HAP-1 (cell line): Measurements from ENCODE around the gene ALDH1A1.

Experiments
- DNase-seq, 2 experiments: peaks; one replicate each; pipeline ENCODE4 v3.0.0-alpha.2; 2016 to 2020; ENCODE audit warnings: low spot score in 2 of 2
- H3K27me3 ChIP-seq: fragments of 250-450 bp; sonication (Bioruptor Pico); 2 replicates; pipeline ENCODE4 v1.5.1; 2020; ENCODE audit warnings: low read depth, mild to moderate bottlenecking, moderate library complexity
- H3K36me3 ChIP-seq: fragments of 250-450 bp; sonication (Bioruptor Pico); replicated peaks from 2 replicates; pipeline ENCODE4 v1.5.1; 2020; ENCODE audit warnings: mild to moderate bottlenecking
- H3K4me1 ChIP-seq: fragments of 250-450 bp; sonication (Bioruptor Pico); 2 replicates; pipeline ENCODE4 v1.5.1; 2020; ENCODE audit warnings: mild to moderate bottlenecking
- H3K4me3 ChIP-seq: fragments of 250-450 bp; sonication (Bioruptor Pico); 2 replicates; pipeline ENCODE4 v1.5.1; 2020; ENCODE audit warnings: mild to moderate bottlenecking, moderate library complexity
- H3K9me3 ChIP-seq: fragments of 250-450 bp; sonication (Bioruptor Pico); 2 replicates; pipeline ENCODE4 v1.5.1; 2020; ENCODE audit warnings: mild to moderate bottlenecking, moderate library complexity
- in situ Hi-C: fragments of 300-500 bp; cut with MboI; formaldehyde crosslinking; loops from 3 replicates; pipeline ENCODE4 v1.14.3; 2020; ENCODE audit warnings: low sequenced_read_pairs, inconsistent platforms, mixed read lengths

ALDH1A1 gene

DNA sequence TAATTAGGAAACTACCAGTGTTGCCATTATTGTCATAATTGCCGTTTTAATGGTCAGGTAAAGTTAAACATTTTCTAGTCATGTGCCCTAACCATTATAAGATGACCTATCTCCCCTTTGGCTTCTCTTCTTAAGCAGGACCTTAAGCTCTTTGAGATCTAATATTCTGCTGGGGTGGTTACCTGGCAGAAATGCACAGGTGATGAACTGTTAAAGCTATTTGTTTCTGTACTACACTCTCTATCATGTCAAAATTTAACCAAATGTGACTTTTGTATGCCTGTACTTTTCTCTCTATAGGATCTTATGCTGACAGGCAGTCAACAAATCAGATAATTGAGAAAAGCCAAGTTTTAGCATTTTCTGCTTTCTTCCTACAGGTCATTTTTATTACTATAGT lies 23.3 kb downstream of the ALDH1A1 start:
- H3K4me1 ChIP-seq: no peaks in the 10 kb centered on the region
- no peak overlapping the region for H3K4me3 ChIP-seq
- in situ Hi-C loops: no loop called here

DNA sequence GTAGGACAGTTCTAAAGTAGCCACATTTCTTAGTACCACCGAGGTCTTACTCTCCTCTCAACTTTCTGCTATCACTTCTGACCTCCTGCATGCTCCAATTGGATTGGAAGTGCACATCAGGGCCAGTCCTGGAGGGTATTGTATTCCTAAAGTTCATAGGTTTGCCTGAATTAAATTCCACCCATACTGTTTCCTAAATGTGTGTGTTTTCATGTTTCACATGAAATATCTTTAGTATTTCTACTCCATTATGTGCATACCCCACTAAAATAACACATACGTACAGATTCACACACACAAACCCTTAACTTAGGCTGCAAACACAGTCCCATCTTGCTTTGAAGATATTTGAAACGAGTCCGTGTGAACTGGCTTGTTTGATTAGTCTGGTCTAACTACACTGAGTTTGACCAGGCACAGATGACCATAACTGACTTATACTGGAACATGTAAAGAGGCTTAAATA lies 24.8 kb downstream of the ALDH1A1 start:
- H3K4me1 ChIP-seq: no peaks in the 10 kb centered on the region
- H3K9me3 ChIP-seq: no peaks in the 10 kb centered on the region
- no peak overlapping the region for H3K4me3 ChIP-seq
- no peaks in the 10 kb centered on the region for H3K27me3 ChIP-seq
- H3K36me3 ChIP-seq: no peaks in the 10 kb centered on the region
- in situ Hi-C loops: no loop called here
- no peak for DNase-seq

More for the DNA sequence above, 23.3 kb downstream of the ALDH1A1 start:
- no peaks in the 10 kb centered on the region for H3K9me3 ChIP-seq
- no peak for DNase-seq
- H3K36me3 ChIP-seq: no peaks in the 10 kb centered on the region
- no peaks in the 10 kb centered on the region for H3K27me3 ChIP-seq

DNA sequence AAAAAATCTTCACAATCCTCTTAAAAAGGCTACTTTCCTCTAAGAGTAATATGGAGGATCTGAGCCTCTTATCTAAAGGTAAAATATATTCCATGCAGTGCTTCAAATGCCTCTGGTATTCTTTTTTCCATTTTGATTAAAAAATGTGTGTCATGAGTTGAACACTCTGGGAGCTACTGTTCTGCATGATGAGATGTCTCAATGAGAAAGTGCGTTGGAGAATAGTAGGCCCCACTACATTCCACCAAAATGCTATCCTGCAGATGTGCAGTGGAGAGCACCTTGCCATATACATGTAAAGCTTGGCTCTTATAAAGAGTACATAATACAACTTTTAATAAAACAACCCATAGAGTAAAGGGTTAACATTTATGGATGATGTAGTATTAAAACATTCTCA lies 26.3 kb downstream of the ALDH1A1 start:
- no peaks in the 10 kb centered on the region for H3K36me3 ChIP-seq
- no peaks in the 10 kb centered on the region for H3K4me1 ChIP-seq
- H3K9me3 ChIP-seq: no peaks in the 10 kb centered on the region
- no peak for DNase-seq
- H3K27me3 ChIP-seq: no peaks in the 10 kb centered on the region
- in situ Hi-C loops: no loop called here
- no peak overlapping the region for H3K4me3 ChIP-seq

DNA sequence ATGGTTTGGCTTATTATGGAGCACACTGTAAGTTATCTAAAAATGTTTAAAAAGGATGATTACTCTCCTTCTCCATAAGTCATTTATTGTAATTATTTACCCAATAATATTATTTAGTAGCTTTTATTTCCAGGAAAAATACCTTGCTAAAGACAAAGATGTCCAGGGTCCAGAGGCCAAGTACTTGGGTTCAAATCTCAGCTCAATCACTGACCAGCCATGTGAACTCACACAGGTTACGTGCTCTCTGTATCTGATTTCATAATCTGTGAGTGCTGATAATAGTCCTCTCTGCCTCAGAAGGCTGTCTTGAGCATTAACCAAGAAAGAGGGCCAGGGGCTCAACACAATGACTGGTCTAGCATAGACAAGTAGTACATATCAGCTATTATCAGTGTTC lies 27.0 kb downstream of the ALDH1A1 start:
- no peak for DNase-seq
- Histone ChIP-seq H3K27me3 (no peaks in the 10 kb centered on the region), H3K4me3 (no peak overlapping the region), H3K4me1 (no peaks in the 10 kb centered on the region), H3K36me3 (no peaks in the 10 kb centered on the region), H3K9me3 (no peaks in the 10 kb centered on the region)
- in situ Hi-C loops: no loop called here

DNA sequence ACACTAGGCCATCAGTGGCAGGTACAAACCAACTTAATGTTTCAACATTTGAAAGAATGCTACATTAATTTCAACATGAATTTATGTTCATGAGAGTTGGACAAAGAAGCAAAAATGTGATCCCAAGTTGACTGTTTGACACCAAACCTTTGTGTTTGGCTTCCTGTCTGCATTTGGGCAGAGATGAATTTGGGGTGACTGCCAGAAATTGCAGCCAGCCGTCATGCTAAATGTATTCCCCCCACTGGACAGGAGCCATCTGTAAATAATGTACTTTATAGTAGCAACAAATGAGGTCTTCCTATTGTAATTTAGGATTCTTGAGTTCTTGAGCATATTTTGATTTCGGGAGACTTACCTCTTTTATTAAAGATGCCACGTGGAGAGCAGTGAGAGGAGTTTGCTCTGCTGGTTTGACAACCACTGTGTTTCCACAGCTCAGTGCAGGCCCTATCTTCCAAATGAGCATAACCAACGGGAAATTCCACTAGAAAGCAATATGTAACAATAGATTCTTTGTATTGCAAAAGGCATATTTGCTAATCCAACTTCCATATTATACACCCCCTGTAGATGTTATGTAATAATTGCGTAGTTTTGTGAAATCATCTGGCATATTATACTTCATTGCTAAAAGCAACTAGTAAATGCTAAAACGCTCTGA lies 27.6 kb downstream of the ALDH1A1 start:
- no peaks in the 10 kb centered on the region for H3K36me3 ChIP-seq
- no peak for DNase-seq
- H3K27me3 ChIP-seq: no peaks in the 10 kb centered on the region
- H3K4me1 ChIP-seq: no peaks in the 10 kb centered on the region
- no peak overlapping the region for H3K4me3 ChIP-seq
- H3K9me3 ChIP-seq: no peaks in the 10 kb centered on the region
- in situ Hi-C loops: no loop called here

DNA sequence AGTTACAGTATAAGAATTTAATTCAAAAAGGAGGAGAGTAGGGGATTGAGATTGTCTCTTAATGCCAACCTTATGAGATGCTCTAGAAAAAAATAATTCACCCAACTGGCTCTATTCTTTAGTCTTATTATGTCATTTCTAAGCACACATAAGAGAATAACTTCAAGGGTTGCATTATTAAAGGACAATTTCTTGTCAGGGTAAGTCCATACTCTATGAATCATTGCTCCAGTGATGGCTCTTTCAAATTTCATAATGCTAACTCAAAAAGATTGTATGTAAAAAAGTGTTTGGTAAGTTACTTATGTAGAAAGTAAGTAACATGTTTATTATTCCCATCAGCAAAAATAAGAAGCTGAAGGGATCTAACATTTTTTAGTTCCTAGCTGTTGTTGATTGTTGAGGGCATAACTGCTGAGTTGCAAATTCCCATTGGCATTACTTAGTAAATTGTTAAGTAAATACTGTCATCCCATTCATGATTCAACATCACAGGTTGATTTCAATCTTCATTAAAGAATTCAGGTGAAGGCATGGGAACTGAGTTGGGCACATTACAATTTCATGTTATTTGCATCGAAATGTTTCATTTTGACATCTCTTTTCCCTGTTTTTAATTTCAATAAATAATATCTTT lies 28.6 kb downstream of the ALDH1A1 start:
- Histone ChIP-seq H3K9me3 (no peaks in the 10 kb centered on the region), H3K4me1 (no peaks in the 10 kb centered on the region), H3K27me3 (0 out of 2 replicates have a peak, but pooled peaks cover 6% of the 10 kb centered on the region), H3K36me3 (no peaks in the 10 kb centered on the region), H3K4me3 (no peak overlapping the region)
- DNase-seq: no peak
- in situ Hi-C loops: no loop called here

DNA sequence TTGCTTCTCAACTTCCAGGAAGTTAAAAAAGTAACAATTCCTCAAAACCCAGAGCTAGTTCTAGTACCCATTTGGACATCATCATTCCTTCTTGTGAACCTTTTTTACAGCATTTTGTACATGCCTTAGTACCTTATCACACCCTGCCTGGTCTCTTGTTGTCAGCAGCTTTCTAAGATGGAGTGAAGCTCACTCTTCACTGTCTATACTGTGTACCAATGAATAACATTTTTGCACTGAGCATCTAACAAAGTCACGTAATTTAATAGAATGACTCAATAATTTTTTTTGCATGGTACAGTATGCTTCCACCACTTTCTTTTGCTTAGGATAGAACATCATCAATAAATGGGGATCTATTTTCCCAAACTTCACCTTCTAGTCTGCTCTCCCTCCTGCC lies 29.8 kb downstream of the ALDH1A1 start:
- H3K4me1 ChIP-seq: no peaks in the 10 kb centered on the region
- no peak for DNase-seq
- H3K4me3 ChIP-seq: no peak overlapping the region
- 0 out of 2 replicates have a peak, but pooled peaks cover 6% of the 10 kb centered on the region for H3K27me3 ChIP-seq
- no peaks in the 10 kb centered on the region for H3K9me3 ChIP-seq
- no peaks in the 10 kb centered on the region for H3K36me3 ChIP-seq
- in situ Hi-C loops: no loop called here

DNA sequence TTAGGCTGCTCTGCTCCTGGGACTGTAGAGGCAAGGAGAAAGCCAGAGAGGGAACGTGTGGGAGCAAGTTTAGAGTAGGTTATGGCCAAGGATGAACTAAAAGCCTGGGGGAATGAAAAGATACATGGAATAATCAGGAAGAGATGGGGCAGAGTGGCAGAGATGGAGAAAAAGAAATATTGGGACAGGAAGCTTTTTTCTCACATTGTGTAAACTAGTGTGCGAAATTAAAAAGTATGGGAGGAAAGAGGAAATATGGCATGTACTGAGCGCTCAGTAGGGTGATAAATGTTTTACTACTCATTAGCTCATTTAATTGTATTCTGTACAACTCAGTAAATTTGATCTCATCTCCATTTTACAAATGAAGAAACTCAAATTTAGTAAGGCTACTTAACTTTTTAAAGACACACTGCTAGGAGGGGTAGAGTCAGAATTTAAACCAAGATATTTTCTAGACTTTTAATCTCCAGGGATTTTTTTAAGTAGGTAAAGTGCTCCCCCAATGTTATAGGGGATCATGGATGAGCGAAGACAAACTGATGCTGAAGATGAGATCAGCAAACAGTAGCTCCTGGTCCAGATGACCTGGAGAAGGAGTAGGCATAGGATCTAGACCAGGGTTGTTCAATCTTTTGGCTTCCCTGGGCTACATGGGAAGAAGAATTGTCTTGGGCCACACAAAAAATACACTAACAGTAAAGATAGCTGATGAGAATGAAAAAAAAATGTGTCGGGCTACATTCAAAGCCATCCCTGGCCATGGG lies 30.8 kb downstream of the ALDH1A1 start:
- Histone ChIP-seq H3K9me3 (no peaks in the 10 kb centered on the region), H3K4me1 (no peaks in the 10 kb centered on the region), H3K36me3 (no peaks in the 10 kb centered on the region), H3K4me3 (no peak overlapping the region), H3K27me3 (peaks cover 8% of the 10 kb centered on the region; the same call in 1 of the 2 replicates)
- in situ Hi-C loops: no loop called here
- DNase-seq: no peak

DNA sequence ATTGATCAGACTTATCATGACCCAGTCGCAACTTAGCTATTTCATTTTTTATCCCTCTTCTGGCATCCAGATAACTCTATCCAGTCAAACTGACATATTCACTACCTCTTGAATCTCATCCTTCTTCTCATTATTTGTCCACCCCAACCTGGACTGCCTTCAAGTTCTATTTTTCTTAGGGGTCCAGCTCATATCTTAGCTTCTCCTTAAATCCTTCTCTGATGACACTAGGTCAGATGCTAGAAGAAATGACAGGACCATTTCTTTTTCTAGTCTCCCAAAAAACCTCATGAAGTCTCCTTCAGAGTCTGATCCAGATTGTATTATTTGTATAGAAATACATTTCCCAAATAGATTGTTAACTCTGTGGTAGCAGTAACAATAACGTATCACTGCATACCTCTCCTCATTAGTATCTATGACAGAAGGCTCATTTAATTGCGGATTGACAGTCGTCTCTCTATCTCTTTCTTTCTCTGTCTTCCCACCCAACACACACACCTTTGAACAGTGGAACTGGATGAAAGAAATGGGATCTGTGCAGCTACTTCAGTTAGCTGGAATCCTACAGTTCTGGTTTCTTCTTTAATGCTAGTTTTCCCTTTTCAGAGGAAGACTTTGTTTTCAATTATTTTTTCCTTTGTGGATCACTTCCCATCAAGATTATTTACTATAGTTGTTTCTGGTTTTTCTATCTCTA lies 33.5 kb downstream of the ALDH1A1 start:
- no peak overlapping the region for H3K4me3 ChIP-seq
- no peaks in the 10 kb centered on the region for H3K4me1 ChIP-seq
- H3K36me3 ChIP-seq: no peaks in the 10 kb centered on the region
- peaks cover 8% of the 10 kb centered on the region; the same call in 1 of the 2 replicates for H3K27me3 ChIP-seq
- DNase-seq: no peak
- H3K9me3 ChIP-seq: no peaks in the 10 kb centered on the region
- in situ Hi-C loops: no loop called here

DNA sequence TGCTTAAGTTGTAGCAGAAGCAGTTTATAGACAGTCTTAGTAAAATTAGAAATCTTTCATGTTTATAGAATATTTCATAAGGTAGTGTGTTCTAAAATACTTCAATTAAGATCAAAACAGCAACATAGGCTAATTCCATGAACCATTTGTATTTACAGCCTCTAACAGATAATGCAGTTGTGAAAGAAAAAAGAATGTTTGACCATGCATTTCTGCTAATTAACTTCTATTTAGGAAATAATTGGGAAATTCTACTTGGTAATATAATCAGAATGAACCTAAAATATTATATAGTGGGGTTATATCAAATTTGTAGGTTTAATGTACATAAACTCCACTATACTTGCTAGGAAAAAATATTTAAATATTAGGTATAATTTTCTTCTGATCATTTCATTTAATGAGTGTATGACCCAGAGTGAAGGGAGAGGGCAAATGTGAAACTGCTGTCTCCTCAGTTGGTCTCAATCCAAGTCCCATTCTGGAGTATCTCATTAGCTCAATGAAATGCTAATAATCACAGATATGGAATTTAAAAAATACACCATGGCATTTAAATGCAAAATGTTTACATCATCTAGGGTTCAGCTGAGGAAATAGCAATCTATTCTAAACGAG lies 34.9 kb downstream of the ALDH1A1 start:
- Histone ChIP-seq H3K4me3 (no peak overlapping the region), H3K4me1 (no peaks in the 10 kb centered on the region), H3K36me3 (no peaks in the 10 kb centered on the region), H3K9me3 (no peaks in the 10 kb centered on the region), H3K27me3 (peaks cover 8% of the 10 kb centered on the region; the same call in 1 of the 2 replicates)
- no peak for DNase-seq
- in situ Hi-C loops: no loop called here

DNA sequence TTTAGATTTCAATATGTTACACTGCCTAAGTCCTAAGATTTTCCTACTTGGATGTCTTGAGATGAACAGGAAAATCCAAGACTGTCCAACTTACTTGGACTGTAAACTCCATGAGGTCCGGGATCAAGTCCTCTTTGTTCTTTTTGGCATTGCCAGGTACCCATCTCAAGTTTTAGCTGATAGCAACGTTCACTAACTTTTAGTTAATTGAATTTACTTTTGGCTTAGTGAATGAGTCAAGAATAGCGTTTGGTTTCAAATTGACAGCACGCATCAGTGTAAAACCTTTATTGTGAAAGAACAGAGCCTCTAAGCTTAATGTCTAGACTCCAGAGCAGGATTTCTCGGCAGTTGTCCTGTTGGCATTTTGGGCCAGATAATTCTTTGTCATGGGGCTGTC lies 37.2 kb downstream of the ALDH1A1 start:
- Histone ChIP-seq H3K4me3 (no peak overlapping the region), H3K27me3 (peaks cover 8% of the 10 kb centered on the region; the same call in 1 of the 2 replicates), H3K36me3 (no peaks in the 10 kb centered on the region), H3K9me3 (no peaks in the 10 kb centered on the region), H3K4me1 (no peaks in the 10 kb centered on the region)
- in situ Hi-C loops: no loop called here
- DNase-seq: no peak

DNA sequence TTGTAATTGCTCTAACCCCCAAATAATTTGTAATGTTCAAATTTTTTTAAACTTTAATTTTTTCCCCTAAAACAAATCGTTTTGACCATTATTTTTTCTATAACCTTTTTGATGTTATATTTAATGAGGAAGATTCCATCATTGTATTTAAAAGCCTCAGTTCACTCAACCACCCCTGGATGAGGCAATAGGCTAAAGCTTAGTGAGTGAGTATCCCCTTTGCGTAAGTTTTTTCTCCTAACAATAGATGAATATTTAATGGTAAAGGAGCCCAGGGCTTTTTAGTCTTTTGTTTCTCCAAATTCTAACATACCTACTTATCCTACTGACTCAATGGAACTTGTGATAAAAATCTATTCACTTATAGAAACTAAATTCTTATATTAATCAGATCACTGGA lies 38.1 kb downstream of the ALDH1A1 start:
- Histone ChIP-seq H3K36me3 (no peaks in the 10 kb centered on the region), H3K4me3 (no peak overlapping the region), H3K4me1 (no peaks in the 10 kb centered on the region), H3K9me3 (no peaks in the 10 kb centered on the region), H3K27me3 (peaks cover 7% of the 10 kb centered on the region; the same call in 1 of the 2 replicates)
- DNase-seq: no peak
- in situ Hi-C loops: no loop called here

DNA sequence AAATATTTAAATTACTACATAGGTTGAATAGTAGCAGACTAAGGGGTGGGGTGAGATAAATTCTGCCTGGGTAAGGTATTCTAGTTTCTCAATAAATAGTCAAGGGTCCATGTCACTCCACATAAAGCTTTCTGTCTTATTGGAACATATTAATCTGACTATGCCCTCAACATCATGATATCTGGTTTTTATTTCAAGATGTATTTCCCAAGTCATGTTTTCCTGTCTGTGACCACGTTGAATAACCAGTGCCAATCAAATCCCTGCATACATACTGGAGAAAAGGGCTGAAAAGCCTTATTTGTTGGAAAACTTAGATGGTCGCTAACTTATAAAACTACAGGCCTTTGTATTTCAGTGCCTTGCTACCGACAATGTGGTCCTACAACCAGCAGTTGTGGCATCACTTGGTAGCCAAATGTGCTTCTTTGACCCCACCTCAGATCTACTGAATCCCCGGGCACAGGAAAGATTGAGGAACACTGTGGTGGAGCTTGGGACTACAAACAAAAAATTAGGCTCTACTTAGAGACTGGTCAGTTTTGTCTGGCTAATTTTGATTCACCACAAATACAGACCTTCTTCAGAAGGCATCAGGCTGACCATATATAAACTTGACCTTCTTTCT lies 39.4 kb downstream of the ALDH1A1 start:
- in situ Hi-C loops: no loop called here
- no peak for DNase-seq
- H3K4me1 ChIP-seq: no peaks in the 10 kb centered on the region
- peaks cover 2% of the 10 kb centered on the region; the same call in 1 of the 2 replicates for H3K27me3 ChIP-seq
- H3K9me3 ChIP-seq: no peaks in the 10 kb centered on the region
- H3K36me3 ChIP-seq: no peaks in the 10 kb centered on the region
- H3K4me3 ChIP-seq: no peak overlapping the region
